Kidney (tissue), 22 donors: ENCODE measurements around the gene OSBPL2. TPM values are rescaled to one million over a fixed set of nuclear protein-coding genes. Genes with fewer than 3 reads are reported as not detected.
A peak's percentile ranks its signal among the peaks of the same experiment; 100 is the strongest.

ENCODE experiments used
- DNase-seq, 5 donors: peaks; one replicate each; pipeline ENCODE4 v3.0.0-alpha.2; 2013 to 2020
- FAIRE-seq: peaks from 2 replicates; lab custom pipeline; 2012; peaks lifted over from hg19 to GRCh38; lab: Jason Lieb, UNC
- H3K27ac ChIP-seq, 2 donors: one replicate each; pipeline ENCODE4 v1.7.0; 2013; ENCODE audit warnings: low read depth in 2 of 2, low read length in 2 of 2, inconsistent platforms in 1 of 2
- H3K27me3 ChIP-seq: one replicate; pipeline ENCODE4 v1.7.1; 2013; ENCODE audit warnings: low read length, inconsistent platforms; ENCODE audit not compliant: control insufficient read depth, insufficient read depth
- H3K36me3 ChIP-seq, 3 donors: one replicate each; pipeline versions ENCODE4 v1.7.0 to v1.7.1; 2013; ENCODE audit warnings: low read length in 3 of 3, control low read depth in 1 of 3, inconsistent platforms in 1 of 3; ENCODE audit not compliant: insufficient read depth in 3 of 3, control insufficient read depth in 2 of 3
- H3K4me1 ChIP-seq, 3 donors: one replicate each; pipeline versions ENCODE4 v1.7.0 to v1.7.1; 2013; ENCODE audit warnings: low read length in 3 of 3, inconsistent platforms in 1 of 3, low read depth in 1 of 3; ENCODE audit not compliant: control insufficient read depth in 2 of 3, insufficient read depth in 2 of 3
- H3K4me3 ChIP-seq, 3 donors: one replicate each; pipeline versions ENCODE4 v1.7.0 to v1.8.1; 2013; ENCODE audit warnings: low read length in 3 of 3, control low read depth in 1 of 3, inconsistent platforms in 1 of 3
- H3K9ac ChIP-seq, 3 donors: one replicate each; pipeline versions ENCODE4 v1.7.0 to v1.7.1; 2013; ENCODE audit warnings: low read length in 3 of 3, control low read depth in 1 of 3, inconsistent platforms in 1 of 3
- H3K9me3 ChIP-seq, 3 donors: one replicate each; pipeline versions ENCODE4 v1.7.0 to v1.7.1; 2013; ENCODE audit warnings: low read length in 3 of 3, control low read depth in 1 of 3, inconsistent platforms in 1 of 3; ENCODE audit not compliant: control insufficient read depth in 2 of 3, insufficient read depth in 1 of 3
- intact Hi-C: fragments of 100-400 bp; cut with DNase I; formaldehyde crosslinking; loops from one replicate; pipeline ENCODE4 v1.11.1; 2022
- long read RNA-seq, 10 donors: library from polyadenylated mRNA in 1 of 10; unstranded in 1 of 10; transcript quantifications; one replicate each; pipeline ENCODE4 v2.0.0 and lab custom pipeline, GENCODE V29; 2021 to 2026
- polyA plus RNA-seq: library from polyadenylated mRNA; stranded (reverse); fragments of 350-450 nt; fragmentation: Illumina TruSeq; extraction: RNeasy Lipid Tissue Mini Kit (QIAGEN cat#74804); gene quantifications from one replicate; pipeline ENCODE4 v1.2.3, GENCODE V29; 2014; ENCODE audit warnings: low read depth, low replicate concordance; ENCODE audit not compliant: insufficient read depth
- total RNA-seq: library from RNA; stranded (reverse); fragmentation: NEBNext Ultra II Directional; extraction: Animal tissue kit (Norgen Biotek cat#: 25700); gene quantifications from one replicate; pipeline ENCODE4 v1.2.1, GENCODE V29; 2021
- TF ChIP-seq, protein P1 (sequence below): IDR thresholded peaks from 3 replicates; pipeline ENCODE4 v1.5.1; 2012; ENCODE audit warnings: mild to moderate bottlenecking, moderate library complexity, borderline replicate concordance; ENCODE audit not compliant: insufficient read depth; ENCODE audit errors: extremely low read depth
- donor health status: control.
- donor health status: control.
- donor health status: control.
- donor health status: control.
- donor health status: control.
- donor health status: DM: yes; HTN: yes; CAD: no.
- donor health status: Normal renal cell carcinoma (clear cell type).

OSBPL2 gene
- total RNA-seq (57.1 TPM), polyA plus RNA-seq (20.4 TPM)
- long read RNA-seq, donor 1, full-length matches to known transcripts, result 3 of 3 reads
- long read RNA-seq, donor 1, partial matches to known transcripts, result 0 of 3 reads
- long read RNA-seq, donor 1, other reads (novel, unspliced or antisense), result 0 of 3 reads
- long read RNA-seq, donor 2, full-length matches to known transcripts, result 5 of 15 reads
- long read RNA-seq, donor 2, partial matches to known transcripts, result 10 of 15 reads
- long read RNA-seq, donor 2, other reads (novel, unspliced or antisense), result 0 of 15 reads
- long read RNA-seq, donor 3, full-length matches to known transcripts, result 3 of 3 reads
- long read RNA-seq, donor 3, partial matches to known transcripts, result 0 of 3 reads
- long read RNA-seq, donor 3, other reads (novel, unspliced or antisense), result 0 of 3 reads
- long read RNA-seq, donor 4, full-length matches to known transcripts, result 5 of 11 reads
- long read RNA-seq, donor 4, partial matches to known transcripts, result 6 of 11 reads
- long read RNA-seq, donor 4, other reads (novel, unspliced or antisense), result 0 of 11 reads
- long read RNA-seq, donor 5, result 0 reads
- long read RNA-seq, donor 6, full-length matches to known transcripts, result 2 of 2 reads
- long read RNA-seq, donor 6, partial matches to known transcripts, result 0 of 2 reads
- long read RNA-seq, donor 6, other reads (novel, unspliced or antisense), result 0 of 2 reads
- long read RNA-seq, donor 7, full-length matches to known transcripts, result 14 of 29 reads
- long read RNA-seq, donor 7, partial matches to known transcripts, result 10 of 29 reads
- long read RNA-seq, donor 7, other reads (novel, unspliced or antisense), result 5 of 29 reads
- long read RNA-seq, donor 8, result 0 reads
- long read RNA-seq, donor 9, full-length matches to known transcripts, result 2 of 2 reads
- long read RNA-seq, donor 9, partial matches to known transcripts, result 0 of 2 reads
- long read RNA-seq, donor 9, other reads (novel, unspliced or antisense), result 0 of 2 reads
- long read RNA-seq, donor 10, full-length matches to known transcripts, result 2 of 2 reads
- long read RNA-seq, donor 10, partial matches to known transcripts, result 0 of 2 reads
- long read RNA-seq, donor 10, other reads (novel, unspliced or antisense), result 0 of 2 reads

- Histone ChIP-seq H3K27me3 (no peaks in the 10 kb centered on the region), H3K27ac (peak within 1 kb of the TSS; percentile 57 to 64), H3K36me3 (no peaks in the 10 kb centered on the region), H3K9me3 (no peaks in the 10 kb centered on the region), H3K4me3 (peak within 1 kb of the TSS; percentile 71 to 77 (median 77)), H3K9ac (peak within 1 kb of the TSS; percentile 37 to 55 (median 44)), H3K4me1 (peaks cover 3 to 18% (median 6%) of the 10 kb centered on the region in 3 donors)
- TF ChIP-seq, protein P1, sequence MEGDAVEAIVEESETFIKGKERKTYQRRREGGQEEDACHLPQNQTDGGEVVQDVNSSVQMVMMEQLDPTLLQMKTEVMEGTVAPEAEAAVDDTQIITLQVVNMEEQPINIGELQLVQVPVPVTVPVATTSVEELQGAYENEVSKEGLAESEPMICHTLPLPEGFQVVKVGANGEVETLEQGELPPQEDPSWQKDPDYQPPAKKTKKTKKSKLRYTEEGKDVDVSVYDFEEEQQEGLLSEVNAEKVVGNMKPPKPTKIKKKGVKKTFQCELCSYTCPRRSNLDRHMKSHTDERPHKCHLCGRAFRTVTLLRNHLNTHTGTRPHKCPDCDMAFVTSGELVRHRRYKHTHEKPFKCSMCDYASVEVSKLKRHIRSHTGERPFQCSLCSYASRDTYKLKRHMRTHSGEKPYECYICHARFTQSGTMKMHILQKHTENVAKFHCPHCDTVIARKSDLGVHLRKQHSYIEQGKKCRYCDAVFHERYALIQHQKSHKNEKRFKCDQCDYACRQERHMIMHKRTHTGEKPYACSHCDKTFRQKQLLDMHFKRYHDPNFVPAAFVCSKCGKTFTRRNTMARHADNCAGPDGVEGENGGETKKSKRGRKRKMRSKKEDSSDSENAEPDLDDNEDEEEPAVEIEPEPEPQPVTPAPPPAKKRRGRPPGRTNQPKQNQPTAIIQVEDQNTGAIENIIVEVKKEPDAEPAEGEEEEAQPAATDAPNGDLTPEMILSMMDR, result peak; percentile 5
- FAIRE-seq, result peak; percentile 85
- intact Hi-C loops, result no loop called here
- peak; percentile 99 to 100 (median 100) for DNase-seq
Observed at GRCh38 chr20:62237801-62238568, at the start of gene OSBPL2. OSBPL2 (plus strand) TSS chr20:62238521; CDS start chr20:62256185, 17,664 bp downstream.

DNA sequence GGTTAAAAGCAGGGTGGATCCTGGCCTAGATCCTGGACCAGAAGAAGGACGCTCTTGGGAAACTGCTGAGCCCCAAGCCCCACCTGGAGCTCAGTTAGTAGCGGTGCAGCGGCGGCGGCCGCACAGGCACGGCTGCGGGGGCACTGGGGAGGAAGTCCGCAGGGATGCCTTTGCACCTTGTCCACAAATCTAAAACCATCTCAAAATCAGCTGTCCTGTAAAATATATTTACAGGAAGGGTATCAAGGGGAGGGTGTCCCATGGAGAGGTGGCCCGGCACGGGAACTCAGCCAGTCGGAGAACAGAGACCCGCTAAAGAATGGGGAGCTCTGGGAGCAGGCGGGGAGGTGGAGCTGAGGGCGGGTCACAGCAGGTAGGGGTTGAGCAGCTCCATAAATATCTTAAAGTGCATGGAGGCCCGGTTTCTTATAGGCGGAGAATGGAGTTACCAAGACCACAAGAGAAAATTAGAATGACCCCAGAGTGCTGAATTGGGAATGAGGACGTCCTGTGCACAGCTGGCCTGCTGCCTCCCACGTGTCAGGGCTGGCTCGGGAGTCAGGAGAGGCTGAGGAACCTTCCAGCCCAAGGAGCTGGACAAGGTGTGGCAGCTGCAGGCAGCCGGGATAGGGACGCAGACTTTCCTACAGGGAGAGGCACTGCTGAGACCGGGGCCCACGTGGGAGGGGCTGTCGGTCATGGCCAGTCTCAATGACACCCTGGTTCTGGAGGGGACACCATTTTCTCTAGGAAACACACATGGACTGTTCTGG, 47.5 kb upstream of the OSBPL2 start:
- no peaks in the 10 kb centered on the region for H3K4me1 ChIP-seq

More for the DNA sequence above, 47.5 kb upstream of the OSBPL2 start:
- Histone ChIP-seq H3K9ac (no peak overlapping the region), H3K36me3 (peaks cover 2 to 7% (median 6%) of the 10 kb centered on the region in 3 donors), H3K9me3 (no peaks in the 10 kb centered on the region), H3K27ac (no peak overlapping the region), H3K27me3 (no peaks in the 10 kb centered on the region), H3K4me3 (no peak overlapping the region)
- TF ChIP-seq, protein P1, result no peak
- DNase-seq (no peak), FAIRE-seq (no peak)
- intact Hi-C loops, result no loop called here
